Right lobe of liver (tissue), 6 donors: ENCODE measurements around the gene ZNF444. TPM values are rescaled to one million over a fixed set of nuclear protein-coding genes. Genes with fewer than 3 reads are reported as not detected.

ENCODE experiments used
- ATAC-seq, 4 donors: fragments of 200-7000 bp; cut with Tn5 transposase; one replicate each; pipeline ENCODE4 v1.9.1; 2020; ENCODE audit warnings: mild to moderate bottlenecking in 4 of 4, moderate library complexity in 4 of 4
- DNase-seq, 3 donors: peaks; one replicate each; pipeline ENCODE4 v3.0.0-alpha.2; 2020
- H3K27ac ChIP-seq, 3 donors: fragments of 200-600 bp; one replicate each; pipeline ENCODE4 v1.8.0; 2022
- H3K27me3 ChIP-seq, 2 donors: fragments of 200-600 bp; one replicate each; pipeline ENCODE4 v1.8.0; 2022
- H3K36me3 ChIP-seq, 4 donors: fragments of 200-600 bp; sonication (generic) in 1 of 4; one replicate each; pipeline versions ENCODE4 v1.5.1 to v1.8.0; 2017 to 2022; ENCODE audit warnings: control low read depth in 1 of 4
- H3K4me1 ChIP-seq, 4 donors: fragments of 200-600 bp; sonication (generic) in 1 of 4; one replicate each; pipeline versions ENCODE4 v1.5.1 to v1.8.0; 2017 to 2022; ENCODE audit warnings: control low read depth in 1 of 4
- H3K4me3 ChIP-seq, 3 donors: fragments of 200-600 bp; one replicate each; pipeline ENCODE4 v1.8.0; 2022
- H3K9me3 ChIP-seq, 4 donors: fragments of 200-600 bp; sonication (generic) in 1 of 4; one replicate each; pipeline versions ENCODE4 v1.5.1 to v1.8.0; 2017 to 2022; ENCODE audit warnings: control low read depth in 1 of 4
- CTCF ChIP-seq, 4 donors: fragments of 200-600 bp in 3 of 4; fragments of 450-650 bp in 1 of 4; IDR thresholded peaks; one replicate each; pipeline versions ENCODE4 v1.5.1 to v1.8.0; 2016 to 2022; ENCODE audit warnings: antibody characterized with exemption in 4 of 4, mild to moderate bottlenecking in 2 of 4
- POLR2A ChIP-seq: fragments of 450-650 bp; IDR thresholded peaks from one replicate; pipeline ENCODE4 v1.6.1; 2017; ENCODE audit warnings: antibody characterized with exemption, mild to moderate bottlenecking
- WGBS: methylation state at CpG from one replicate; pipeline ENCODE4 v1.1.6; 2018; ENCODE audit warnings: low coverage, low lambda C conversion rate; ENCODE audit not compliant: insufficient coverage; ENCODE audit errors: missing lambda C conversion rate; 5-methylcytosine and 5-hydroxymethylcytosine counted together
- intact Hi-C, 2 donors: fragments of 100-400 bp; cut with DNase I; formaldehyde crosslinking; loops; one replicate each; pipeline versions ENCODE4 v1.11.2 to v1.14.1; 2022
- total RNA-seq, 6 experiments: library from RNA; depleted of rRNA in 2 of 6; stranded (reverse); fragments of >200 nt in 2 of 6; fragmentation: NEBNext Ultra II Directional in 3 of 6; extraction: Animal tissue kit (Norgen Biotek cat#: 25700) in 3 of 6; gene quantifications; one replicate each; pipeline versions ENCODE4 v1.1.0 to v1.2.4, GENCODE V29; 2016 to 2023
- donor health status: DM: no; HTN: yes; CAD: no.
- donor health status: DM: no; HTN: no; CAD: no.
- donor health status: DM: no; HTN: no; CAD: no.
- donor health status: DM: no; HTN: yes; CAD: no.
- donor health status: DM: no; HTN: yes; CAD: no.

Gene ZNF444
- total RNA-seq, 6 experiments from 2014 or later = 23.2 to 38.4 (median 30.8) TPM

DNA sequence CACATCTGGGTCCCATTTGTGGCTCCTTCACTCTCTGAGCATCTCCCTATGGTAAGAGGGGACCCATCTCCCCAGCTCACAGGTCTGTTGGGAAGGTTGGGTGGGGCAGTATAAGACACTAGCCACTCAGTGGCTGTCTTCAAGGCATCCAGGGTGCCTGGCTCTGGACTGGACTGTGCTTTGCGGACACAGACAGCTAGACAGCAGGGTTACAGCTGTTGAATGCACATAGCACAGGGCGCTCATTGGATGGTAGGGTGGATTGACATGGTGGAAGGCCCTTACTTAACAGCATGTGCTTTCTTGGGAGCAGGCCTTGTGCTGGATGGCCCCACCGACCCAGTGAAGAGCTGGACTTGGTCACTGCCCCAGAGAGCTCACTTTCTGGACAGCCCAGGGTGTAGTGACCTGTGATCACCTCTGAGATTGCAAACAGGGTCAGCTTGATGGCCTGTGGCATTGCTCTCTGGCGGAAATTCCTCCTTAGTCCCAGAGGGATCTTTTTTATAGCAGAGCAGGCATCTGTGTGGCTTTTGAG lies 1.9 kb downstream of the ZNF444 start:
- DNase-seq (peak in 2 of 3 donors; percentile 79 to 86), ATAC-seq (peak; percentile 19 to 40 (median 35))
- H3K36me3 ChIP-seq = peaks cover 0 to 13% (median 2%) of the 10 kb centered on the region in 4 donors
- no peaks in the 10 kb centered on the region for H3K9me3 ChIP-seq
- H3K4me3 ChIP-seq = peak overlapping the region; percentile 54 to 68 (median 63)
- H3K27ac ChIP-seq = peak overlapping the region; percentile 51 to 81 (median 67)
- intact Hi-C loops = no loop called here
- TF ChIP-seq CTCF (IDR thresholded peaks at IDR 0.05) (no peak), POLR2A (no peak)
- 60% methylated on average over 1 of the region's 4 CpGs for WGBS
- H3K4me1 ChIP-seq = peaks cover 0 to 63% (median 31%) of the 10 kb centered on the region in 4 donors
- H3K27me3 ChIP-seq = no peaks in the 10 kb centered on the region

DNA sequence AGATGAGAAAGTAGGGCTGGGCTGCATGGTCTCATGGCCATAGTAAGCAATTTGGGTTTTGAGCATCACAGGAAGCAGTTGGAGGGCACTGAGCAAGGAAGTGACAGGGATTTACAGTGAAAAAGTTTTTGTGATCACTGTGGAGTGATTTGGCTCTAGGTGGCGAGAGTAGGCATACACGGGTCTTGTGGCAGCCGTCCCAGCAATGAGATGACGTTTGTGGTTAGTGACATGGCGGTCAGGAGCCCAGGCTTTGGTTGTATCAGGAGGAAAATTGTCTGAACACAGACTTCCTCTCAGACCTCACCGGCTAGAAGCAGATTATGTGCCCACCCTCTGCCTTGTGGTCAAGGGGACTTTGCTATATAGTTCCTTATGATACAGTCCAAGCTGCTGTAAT lies 3.3 kb downstream of the ZNF444 start:
- no peak for DNase-seq
- 38% methylated on average over 2 of the region's 6 CpGs for WGBS
- peaks cover 0 to 51% (median 25%) of the 10 kb centered on the region in 4 donors for H3K4me1 ChIP-seq

DNA sequence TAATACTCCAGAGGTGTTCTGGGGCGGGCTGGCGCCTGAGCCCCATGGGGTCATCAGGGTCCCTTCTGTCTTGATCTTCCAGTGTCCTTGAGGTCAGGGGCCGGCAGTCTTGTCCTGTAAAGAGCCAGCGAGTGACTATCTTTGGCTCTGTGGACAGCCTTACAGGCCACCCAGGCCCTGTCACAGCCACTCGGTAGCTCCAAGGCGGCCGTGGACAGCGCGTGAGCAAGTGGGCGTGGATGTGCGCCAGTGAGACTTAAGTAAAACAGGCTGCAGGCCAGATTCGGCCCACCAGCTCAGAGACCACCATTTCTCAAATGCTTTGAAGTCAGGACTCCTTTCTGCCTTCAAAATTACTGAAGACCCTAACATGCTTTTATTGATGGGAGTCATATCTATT lies 3.7 kb downstream of the ZNF444 start:
- ATAC-seq = no peak
- TF ChIP-seq CTCF (IDR thresholded peaks at IDR 0.05) (no peak), POLR2A (no peak)
- WGBS = 83% methylated on average over 3 of the region's 12 CpGs
- DNase-seq = no peak
- peaks cover 0 to 15% (median 2%) of the 10 kb centered on the region in 4 donors for H3K36me3 ChIP-seq
- H3K27me3 ChIP-seq = no peaks in the 10 kb centered on the region
- intact Hi-C loops = no loop called here
- H3K4me3 ChIP-seq = no peak overlapping the region
- peak overlapping the region in 1 of 3 donors; percentile 67 for H3K27ac ChIP-seq
- H3K9me3 ChIP-seq = no peaks in the 10 kb centered on the region
- H3K4me1 ChIP-seq = peaks cover 0 to 46% (median 23%) of the 10 kb centered on the region in 4 donors

More for the DNA sequence above, 3.3 kb downstream of the ZNF444 start:
- Histone ChIP-seq H3K36me3 (peaks cover 0 to 15% (median 2%) of the 10 kb centered on the region in 4 donors), H3K27me3 (no peaks in the 10 kb centered on the region), H3K9me3 (no peaks in the 10 kb centered on the region), H3K27ac (peak overlapping the region in 2 of 3 donors; percentile 67 to 81), H3K4me3 (no peak overlapping the region)
- ATAC-seq = no peak
- TF ChIP-seq CTCF (IDR thresholded peaks at IDR 0.05) (no peak), POLR2A (no peak)
- intact Hi-C loops = no loop called here

GRCh38 chr19:56145698-56146097 lies 4.6 kb downstream of the ZNF444 start:
- WGBS = 40% methylated on average over 5 of the region's 10 CpGs
- Histone ChIP-seq H3K36me3 (peaks cover 0 to 22% (median 2%) of the 10 kb centered on the region in 4 donors), H3K9me3 (no peaks in the 10 kb centered on the region), H3K4me1 (peaks cover 0 to 40% (median 20%) of the 10 kb centered on the region in 4 donors), H3K27me3 (no peaks in the 10 kb centered on the region), H3K27ac (peak overlapping the region in 1 of 3 donors; percentile 53), H3K4me3 (no peak overlapping the region)
- DNase-seq (peak in 1 of 3 donors; percentile 69), ATAC-seq (peak in 2 of 4 donors; percentile 3 to 4)
- intact Hi-C loops = no loop called here
- TF ChIP-seq POLR2A (no peak), CTCF (IDR thresholded peaks at IDR 0.05) (peak in 1 of 4 donors; percentile 18)
